SK-N-SH treated with all-trans-retinoic acid at 6 μM for 48 hours (cell line): ENCODE measurements around the gene IVL.

ENCODE experiments used
- ATAC-seq: fragments of 200-7000 bp; cut with Tn5 transposase; 3 replicates; pipeline ENCODE4 v1.9.1; 2020; ENCODE audit warnings: mild to moderate bottlenecking, moderate library complexity
- BACH2 ChIP-seq: fragments of 250-450 bp; sonication (Bioruptor Pico); IDR thresholded peaks from 2 replicates; pipeline ENCODE4 v1.9.0; 2021; ENCODE audit warnings: mild to moderate bottlenecking, borderline replicate concordance
- CSDC2 ChIP-seq: fragments of 250-450 bp; sonication (Bioruptor Pico); IDR thresholded peaks from 2 replicates; pipeline ENCODE4 v1.5.0; 2020; ENCODE audit warnings: mild to moderate bottlenecking, moderate library complexity
- CSRNP3 ChIP-seq: fragments of 250-450 bp; sonication (Bioruptor Pico); IDR thresholded peaks from 2 replicates; pipeline ENCODE4 v1.5.1; 2021; ENCODE audit warnings: mild to moderate bottlenecking, moderate library complexity
- ESRRG ChIP-seq: fragments of 250-450 bp; sonication (Bioruptor Pico); IDR thresholded peaks from 2 replicates; pipeline ENCODE4 v1.6.1; 2021; ENCODE audit warnings: mild to moderate bottlenecking
- GLIS3 ChIP-seq: fragments of 250-450 bp; sonication (Bioruptor Pico); IDR thresholded peaks from 2 replicates; pipeline ENCODE4 v1.5.0; 2020; ENCODE audit warnings: mild to moderate bottlenecking, moderate library complexity
- ISL1 ChIP-seq: fragments of 250-450 bp; sonication (Bioruptor Pico); IDR thresholded peaks from 2 replicates; pipeline ENCODE4 v2.1.2; 2022; ENCODE audit warnings: mild to moderate bottlenecking, moderate library complexity
- OSR1 ChIP-seq: fragments of 250-450 bp; sonication (Bioruptor Pico); IDR thresholded peaks from 2 replicates; pipeline ENCODE4 v1.8.0; 2022; ENCODE audit warnings: moderate library complexity, mild to moderate bottlenecking, inconsistent platforms
- PATZ1 ChIP-seq: fragments of 250-450 bp; sonication (Bioruptor Pico); IDR thresholded peaks from 2 replicates; pipeline ENCODE4 v1.8.0; 2020; ENCODE audit warnings: mild to moderate bottlenecking, moderate library complexity, borderline replicate concordance
- POU6F1 ChIP-seq: fragments of 250-450 bp; sonication (Bioruptor Pico); IDR thresholded peaks from 2 replicates; pipeline ENCODE4 v1.8.0; 2021; ENCODE audit warnings: low read depth, mild to moderate bottlenecking, moderate library complexity, borderline replicate concordance
- PPARA ChIP-seq: fragments of 250-450 bp; sonication (Bioruptor Pico); IDR thresholded peaks from 2 replicates; pipeline ENCODE4 v1.5.0; 2020; ENCODE audit warnings: mild to moderate bottlenecking, borderline replicate concordance
- RARB ChIP-seq: fragments of 250-450 bp; sonication (Bioruptor Pico); IDR thresholded peaks from 2 replicates; pipeline ENCODE4 v1.8.0; 2021; ENCODE audit warnings: mild to moderate bottlenecking, moderate library complexity
- SNAI2 ChIP-seq: fragments of 250-450 bp; sonication (Bioruptor Pico); IDR thresholded peaks from 2 replicates; pipeline ENCODE4 v1.5.0; 2020; ENCODE audit warnings: mild to moderate bottlenecking, moderate library complexity
- TCF4 ChIP-seq: fragments of 250-450 bp; sonication (Bioruptor Pico); IDR thresholded peaks from 2 replicates; pipeline ENCODE4 v1.8.0; 2021; ENCODE audit warnings: mild to moderate bottlenecking, moderate library complexity, borderline replicate concordance
- TOX ChIP-seq: fragments of 250-450 bp; sonication (Bioruptor Pico); IDR thresholded peaks from 2 replicates; pipeline ENCODE4 v1.8.0; 2021; ENCODE audit warnings: mild to moderate bottlenecking, moderate library complexity, borderline replicate concordance
- TSHZ2 ChIP-seq: fragments of 250-450 bp; sonication (Bioruptor Pico); IDR thresholded peaks from 2 replicates; pipeline ENCODE4 v1.5.0; 2020; ENCODE audit warnings: mild to moderate bottlenecking, moderate library complexity
- ZC3H10 ChIP-seq: fragments of 250-450 bp; sonication (Bioruptor Pico); IDR thresholded peaks from 2 replicates; pipeline ENCODE4 v1.5.1; 2021; ENCODE audit warnings: mild to moderate bottlenecking, moderate library complexity
- ZFP3 ChIP-seq: fragments of 250-450 bp; sonication (Bioruptor Pico); IDR thresholded peaks from 2 replicates; pipeline ENCODE4 v1.5.0; 2020; ENCODE audit warnings: mild to moderate bottlenecking, moderate library complexity
- ZNF565 ChIP-seq: fragments of 450-650 bp; formaldehyde crosslinking; conservative IDR thresholded peaks from 2 replicates; pipeline ENCODE4 v1.5.0; 2020; ENCODE audit warnings: low read depth, mild to moderate bottlenecking, moderate library complexity
- ZNF70 ChIP-seq: fragments of 450-650 bp; formaldehyde crosslinking; IDR thresholded peaks from 2 replicates; pipeline ENCODE4 v1.5.0; 2020; ENCODE audit warnings: mild to moderate bottlenecking, moderate library complexity
- ZNF8 ChIP-seq: fragments of 450-650 bp; formaldehyde crosslinking; IDR thresholded peaks from 2 replicates; pipeline ENCODE4 v1.5.0; 2020; ENCODE audit warnings: mild to moderate bottlenecking, moderate library complexity
- TF ChIP-seq, protein P1 (sequence below): fragments of 250-450 bp; sonication (Bioruptor Pico); IDR thresholded peaks from 2 replicates; pipeline ENCODE4 v1.5.1; 2020; ENCODE audit warnings: low read depth, mild to moderate bottlenecking, moderate library complexity

The IVL gene

DNA sequence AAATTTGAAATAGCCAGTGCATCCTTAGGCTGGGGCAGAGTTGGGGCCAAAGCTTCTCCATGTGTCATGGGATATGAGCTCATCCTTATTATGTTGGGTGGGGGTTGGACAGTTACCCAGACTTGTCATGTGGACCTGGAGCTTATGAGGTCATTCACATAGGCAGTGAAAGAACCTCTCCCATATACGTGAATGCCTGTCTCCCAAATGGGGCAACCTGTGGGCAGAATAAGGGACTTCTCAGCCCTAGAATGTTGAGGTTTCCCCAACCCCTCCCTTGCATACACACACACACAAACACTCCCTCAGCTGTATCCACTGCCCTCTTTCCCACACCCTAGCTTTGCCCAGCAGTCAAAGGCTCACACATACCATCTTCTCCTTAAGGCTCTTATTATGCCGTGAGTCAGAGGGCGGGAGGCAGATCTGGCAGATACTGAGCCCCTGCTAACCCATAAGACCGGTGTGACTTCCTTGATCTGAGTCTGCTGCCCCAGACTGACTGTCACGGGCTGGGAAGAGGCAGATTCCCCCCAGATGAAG lies 2.3 kb upstream of the IVL start:
- TF ChIP-seq CSDC2 (CRISPR knock-in tag) (0 out of 2 replicates have a peak, but pooled peaks have one; percentile 73), ISL1 (CRISPR knock-in tag) (no peak)
- peak; percentile 93 for ATAC-seq

DNA sequence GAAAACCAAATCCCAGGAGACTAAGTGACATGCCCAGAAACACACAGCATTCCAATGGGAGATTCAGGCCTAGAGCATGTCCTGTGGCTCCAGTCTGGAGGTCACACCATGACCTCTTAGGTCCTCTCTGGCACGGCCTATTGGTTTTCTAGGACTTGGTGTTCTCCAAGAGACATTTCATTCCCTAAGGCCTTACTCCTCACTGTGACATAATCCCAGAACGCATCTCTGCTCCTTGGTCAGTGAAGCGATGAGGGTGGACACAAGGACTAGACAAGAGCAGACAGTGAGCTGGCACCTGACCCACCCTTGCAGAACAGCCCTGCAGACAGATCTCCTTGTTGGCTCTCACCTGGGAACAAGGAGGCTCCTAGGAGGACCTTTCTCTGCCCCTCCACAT lies 860 bp downstream of the IVL start:
- no peak for ATAC-seq
- TF ChIP-seq TCF4 (CRISPR knock-in tag) (no peak), ZNF565 (no peak), CSRNP3 (CRISPR knock-in tag) (no peak), BACH2 (no peak), ZC3H10 (no peak), OSR1 (CRISPR knock-in tag) (no peak), ZNF8 (no peak), GLIS3 (CRISPR knock-in tag) (no peak), ESRRG (CRISPR knock-in tag) (no peak), TSHZ2 (no peak), ZFP3 (CRISPR knock-in tag) (no peak)
- TF ChIP-seq, protein P1, sequence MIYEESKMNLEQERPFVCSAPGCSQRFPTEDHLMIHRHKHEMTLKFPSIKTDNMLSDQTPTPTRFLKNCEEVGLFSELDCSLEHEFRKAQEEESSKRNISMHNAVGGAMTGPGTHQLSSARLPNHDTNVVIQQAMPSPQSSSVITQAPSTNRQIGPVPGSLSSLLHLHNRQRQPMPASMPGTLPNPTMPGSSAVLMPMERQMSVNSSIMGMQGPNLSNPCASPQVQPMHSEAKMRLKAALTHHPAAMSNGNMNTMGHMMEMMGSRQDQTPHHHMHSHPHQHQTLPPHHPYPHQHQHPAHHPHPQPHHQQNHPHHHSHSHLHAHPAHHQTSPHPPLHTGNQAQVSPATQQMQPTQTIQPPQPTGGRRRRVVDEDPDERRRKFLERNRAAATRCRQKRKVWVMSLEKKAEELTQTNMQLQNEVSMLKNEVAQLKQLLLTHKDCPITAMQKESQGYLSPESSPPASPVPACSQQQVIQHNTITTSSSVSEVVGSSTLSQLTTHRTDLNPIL (CRISPR knock-in tag) = no peak

- ATAC-seq = no peak
Measured at GRCh38 chr1:152912471-152912870, 4.1 kb downstream of the IVL start.

More at GRCh38 chr1:152912471-152912870, 4.1 kb downstream of the IVL start:
- TF ChIP-seq ZNF8 (no peak), RARB (CRISPR knock-in tag) (no peak), TCF4 (CRISPR knock-in tag) (no peak), BACH2 (no peak), CSDC2 (CRISPR knock-in tag) (no peak), ZNF70 (CRISPR knock-in tag) (no peak), ZNF565 (no peak), PPARA (CRISPR knock-in tag) (no peak), OSR1 (CRISPR knock-in tag) (no peak), POU6F1 (CRISPR knock-in tag) (no peak), SNAI2 (CRISPR knock-in tag) (no peak), ZFP3 (CRISPR knock-in tag) (no peak), PATZ1 (no peak), CSRNP3 (CRISPR knock-in tag) (no peak), ESRRG (CRISPR knock-in tag) (no peak), TOX (CRISPR knock-in tag) (no peak)
- TF ChIP-seq, protein P1 (CRISPR knock-in tag) = no peak
- TF ChIP-seq, all 23 proteins: peak for 0
